HG02981 (cell line): Measurements from ENCODE around the gene SUSD2.
"Not testable (repeated sequence)": the region's sequence is repeated elsewhere in the genome, so short reads cannot be mapped to it uniquely, and the experiment has no call there.

Experiments
- ATAC-seq: cut with Tn5 transposase; IDR thresholded peaks from one replicate; pipeline ENCODE4 v1.9.1; 2021; ENCODE audit warnings: mild to moderate bottlenecking, moderate library complexity; ENCODE audit not compliant: unreplicated experiment

Gene SUSD2

GRCh38 chr22:24170632-24171031 is 10.7 kb upstream of the SUSD2 start:
- ATAC-seq: no peak

DNA sequence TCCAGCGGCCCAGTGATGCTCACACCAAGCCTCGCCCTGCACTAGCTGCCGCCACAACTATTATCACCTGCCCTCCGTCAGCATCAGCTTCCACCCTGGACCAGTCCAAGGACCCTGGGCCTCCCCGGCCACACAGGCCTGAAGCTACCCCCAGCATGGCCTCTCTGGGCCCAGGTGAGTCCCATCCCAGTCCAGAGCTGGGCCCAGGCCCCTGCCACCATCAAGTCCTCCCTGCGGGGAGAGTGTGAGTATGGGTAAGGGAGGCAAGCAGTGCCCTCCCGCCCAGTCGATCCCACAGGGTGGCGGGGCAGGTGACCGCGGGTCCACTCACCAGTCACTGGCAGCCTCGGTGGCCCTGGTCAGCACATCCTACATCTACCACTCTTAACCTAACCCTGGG is 9.5 kb upstream of the SUSD2 start:
- no peak for ATAC-seq

GRCh38 chr22:24175160-24175808 is 6.0 kb upstream of the SUSD2 start:
- ATAC-seq: no peak

GRCh38 chr22:24176040-24176439 is 5.2 kb upstream of the SUSD2 start:
- ATAC-seq: no peak

GRCh38 chr22:24176630-24177029 is 4.7 kb upstream of the SUSD2 start:
- no peak for ATAC-seq

GRCh38 chr22:24177045-24177444 is 4.2 kb upstream of the SUSD2 start:
- no peak for ATAC-seq

DNA sequence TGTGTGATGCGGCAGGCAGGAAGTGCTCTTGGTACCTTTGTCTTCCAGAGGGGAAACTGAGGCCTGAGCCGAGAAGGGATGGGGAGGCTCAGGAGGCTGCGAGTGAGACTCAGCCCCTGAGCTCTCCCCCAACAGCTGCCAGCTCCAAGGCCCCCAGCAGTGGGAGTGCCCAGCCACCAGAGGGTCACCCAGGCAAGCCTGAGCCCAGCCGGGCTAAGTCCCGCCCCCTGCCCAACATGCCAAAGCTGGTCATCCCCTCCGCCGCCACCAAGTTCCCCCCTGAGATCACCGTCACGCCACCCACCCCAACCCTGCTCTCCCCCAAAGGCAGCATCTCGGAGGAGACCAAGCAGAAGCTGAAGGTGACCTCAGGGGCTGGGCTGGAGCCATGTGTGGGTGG is 3.8 kb upstream of the SUSD2 start:
- ATAC-seq: no peak

DNA sequence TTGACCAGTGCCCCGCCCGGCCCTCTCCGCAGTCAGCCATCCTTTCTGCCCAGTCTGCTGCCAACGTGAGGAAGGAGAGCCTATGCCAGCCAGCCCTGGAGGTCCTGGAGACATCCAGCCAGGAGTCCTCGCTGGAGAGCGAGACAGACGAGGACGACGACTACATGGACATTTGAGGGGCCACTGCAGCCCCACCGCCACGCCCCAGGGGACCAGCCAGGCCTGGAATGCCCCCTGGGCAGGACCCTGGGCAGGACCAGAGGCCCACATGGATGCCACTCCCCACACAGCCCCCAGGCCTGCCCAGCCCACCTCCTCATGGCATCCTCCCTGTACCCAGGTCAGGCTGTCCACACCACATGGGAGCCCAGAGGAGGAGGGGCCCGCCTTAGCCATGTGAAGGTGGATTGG is 3.3 kb upstream of the SUSD2 start:
- no peak for ATAC-seq

DNA sequence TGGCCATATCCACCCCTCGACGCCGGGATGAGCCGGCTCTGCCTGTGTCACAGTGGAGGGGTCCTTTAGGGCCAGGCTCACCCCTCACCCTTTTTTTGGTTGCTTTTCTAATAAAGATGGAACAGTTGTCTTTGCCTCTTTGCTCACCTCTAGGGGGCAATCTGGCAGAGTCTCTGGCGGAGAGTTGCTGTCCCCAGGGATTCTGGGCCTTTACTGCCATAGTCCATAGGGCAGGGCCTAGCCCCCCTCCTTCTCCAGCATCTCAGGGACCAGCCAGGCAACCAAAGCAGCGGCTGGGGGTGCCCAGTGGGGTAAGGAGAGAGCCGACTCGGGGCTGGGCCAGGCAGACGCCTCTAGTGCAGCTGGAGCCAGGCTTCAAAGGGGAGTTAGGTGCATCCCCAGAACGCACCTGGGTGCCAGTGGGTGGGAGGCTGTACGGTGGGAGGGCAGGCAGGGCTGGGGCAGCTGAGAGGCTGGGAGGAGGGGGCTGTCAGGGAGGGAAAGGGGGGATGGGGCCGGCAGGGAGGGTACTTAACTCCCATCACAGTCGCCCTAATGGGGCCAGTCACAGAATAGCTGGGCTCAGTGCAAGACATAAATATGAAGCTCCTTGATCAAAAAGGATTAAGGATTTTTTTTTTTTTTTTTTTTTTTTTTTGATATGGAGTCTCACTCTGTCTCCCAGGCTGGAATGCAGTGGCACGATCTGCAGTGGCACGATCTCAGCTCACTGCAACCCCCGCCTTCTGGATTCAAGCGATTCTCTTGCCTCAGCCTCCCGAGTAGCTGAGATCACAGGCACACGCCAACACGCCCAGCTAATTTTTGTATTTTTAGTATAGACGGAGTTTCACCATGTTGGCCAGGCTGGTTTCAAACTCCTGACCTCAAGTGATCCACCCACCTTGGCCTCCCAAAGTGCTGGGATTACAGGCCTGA is 2.5 kb upstream of the SUSD2 start:
- no peak for ATAC-seq

- ATAC-seq: no peak
Observed at GRCh38 chr22:24179478-24180210, 1.6 kb upstream of the SUSD2 start.

DNA sequence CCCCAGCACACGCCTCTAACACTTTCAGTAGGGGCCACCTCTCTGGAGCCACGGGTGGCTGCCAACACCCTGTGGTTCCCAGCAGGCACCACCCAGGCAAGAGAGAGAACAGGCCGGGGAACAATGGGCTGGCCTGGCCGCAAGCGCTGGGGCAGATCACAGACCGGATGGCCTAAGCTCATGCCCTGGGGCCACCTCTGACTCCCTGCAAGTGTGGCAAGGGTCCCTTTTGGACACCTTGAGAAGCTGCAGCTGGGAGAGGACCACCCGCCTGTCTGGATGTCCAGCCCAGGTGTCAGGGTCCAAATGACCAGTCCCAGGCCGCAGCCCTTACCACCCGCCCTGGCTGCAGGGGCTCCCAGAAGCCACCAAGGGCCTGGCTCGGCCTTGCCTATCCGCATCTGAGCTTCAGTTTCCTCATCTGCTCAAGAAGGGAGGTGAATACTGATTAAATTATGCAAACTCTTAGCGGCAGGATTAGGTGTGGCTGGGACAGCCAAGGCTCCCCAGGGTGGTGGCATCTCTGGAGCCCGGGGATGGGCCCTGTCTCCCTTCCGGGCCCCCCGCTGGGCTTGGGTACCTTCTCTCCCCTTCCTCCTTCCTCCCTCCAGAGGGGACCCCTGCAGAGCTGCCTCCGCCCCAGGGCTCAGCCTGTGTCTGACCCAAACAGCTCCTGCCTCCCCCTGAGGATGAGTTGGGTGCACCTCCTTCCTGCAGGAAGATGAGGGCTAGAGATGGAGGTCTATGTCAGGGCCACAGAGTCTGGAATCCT is 785 bp upstream of the SUSD2 start:
- no peak for ATAC-seq

DNA sequence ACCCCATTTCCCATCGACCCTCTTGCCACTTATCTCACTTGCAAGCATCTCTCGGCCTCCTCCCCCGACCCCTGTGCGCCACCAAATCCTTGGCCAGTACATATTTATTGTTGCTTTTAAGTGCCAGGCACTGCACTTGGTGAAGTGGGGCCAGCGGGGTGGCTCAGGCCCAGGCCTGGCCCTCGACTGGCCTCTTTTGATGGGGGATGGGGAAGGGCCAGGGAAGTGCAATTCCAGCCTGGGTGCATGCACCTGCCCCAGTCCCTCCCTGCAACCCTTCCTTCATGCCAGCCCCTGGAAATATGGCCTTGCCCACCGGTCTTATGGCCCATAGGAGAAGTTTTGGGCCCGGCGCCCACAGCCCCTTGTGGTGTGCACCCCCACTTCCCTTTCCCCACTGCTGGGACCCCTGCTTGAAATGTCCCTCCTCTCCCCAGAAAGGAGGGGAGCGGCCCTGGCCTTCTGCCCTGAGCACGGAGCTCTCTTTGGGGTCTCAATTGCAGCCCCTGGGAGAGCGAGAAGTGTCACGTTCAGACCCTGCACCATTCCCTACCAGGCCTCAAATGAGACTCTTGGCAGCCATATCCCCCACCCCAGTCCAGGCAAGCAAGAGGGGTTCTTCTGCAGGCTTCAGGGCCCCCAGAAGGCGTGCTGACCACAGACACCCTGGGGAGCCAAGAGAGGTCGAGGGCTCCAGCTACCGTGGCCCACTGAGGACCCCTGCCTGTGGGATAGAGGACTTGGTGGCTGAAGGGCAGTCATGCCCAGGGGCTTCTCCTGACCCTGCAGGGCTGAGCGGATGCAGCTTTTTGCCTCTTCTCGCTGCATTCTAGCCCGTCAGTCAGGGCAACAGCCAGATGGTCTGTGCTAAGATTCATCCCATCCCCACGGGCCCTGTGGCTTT is 961 bp downstream of the SUSD2 start:
- no peak for ATAC-seq

GRCh38 chr22:24182900-24183246 is 1.6 kb downstream of the SUSD2 start:
- ATAC-seq: not testable (repeated sequence)

DNA sequence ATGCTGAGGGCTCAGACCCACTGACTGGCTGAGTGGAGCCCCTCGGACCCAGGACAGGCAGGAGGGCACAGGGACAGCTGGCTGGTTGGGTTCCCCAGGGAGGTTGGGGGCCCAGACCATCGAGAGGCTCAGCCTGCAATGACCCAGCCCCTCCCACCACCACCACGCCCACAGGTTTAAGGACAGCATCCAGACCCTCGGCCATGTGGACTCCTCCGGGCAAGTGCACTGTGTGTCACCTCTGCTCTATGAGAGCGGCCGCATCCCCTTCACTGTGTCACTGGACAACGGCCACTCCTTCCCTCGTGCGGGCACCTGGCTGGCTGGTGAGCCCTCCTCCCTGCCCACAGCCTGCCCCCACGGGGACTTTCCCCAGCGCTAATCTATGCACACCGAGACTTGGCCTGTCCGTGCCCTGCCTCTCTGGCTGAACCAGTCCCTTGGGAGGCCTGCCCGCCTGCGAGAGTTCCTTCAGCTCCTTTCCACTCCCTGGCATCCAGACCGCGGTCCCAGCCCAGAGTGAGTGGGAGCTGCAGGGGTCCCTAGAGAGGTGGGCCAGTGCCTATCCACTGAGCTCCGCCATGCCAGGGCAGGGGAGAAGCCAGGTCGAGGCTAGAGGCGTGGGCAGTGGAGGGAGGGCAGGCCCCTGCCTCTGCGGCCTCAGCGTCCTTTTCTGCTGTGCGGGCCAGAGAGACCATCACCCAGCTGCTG is 2.2 kb downstream of the SUSD2 start:
- ATAC-seq: no peak

DNA sequence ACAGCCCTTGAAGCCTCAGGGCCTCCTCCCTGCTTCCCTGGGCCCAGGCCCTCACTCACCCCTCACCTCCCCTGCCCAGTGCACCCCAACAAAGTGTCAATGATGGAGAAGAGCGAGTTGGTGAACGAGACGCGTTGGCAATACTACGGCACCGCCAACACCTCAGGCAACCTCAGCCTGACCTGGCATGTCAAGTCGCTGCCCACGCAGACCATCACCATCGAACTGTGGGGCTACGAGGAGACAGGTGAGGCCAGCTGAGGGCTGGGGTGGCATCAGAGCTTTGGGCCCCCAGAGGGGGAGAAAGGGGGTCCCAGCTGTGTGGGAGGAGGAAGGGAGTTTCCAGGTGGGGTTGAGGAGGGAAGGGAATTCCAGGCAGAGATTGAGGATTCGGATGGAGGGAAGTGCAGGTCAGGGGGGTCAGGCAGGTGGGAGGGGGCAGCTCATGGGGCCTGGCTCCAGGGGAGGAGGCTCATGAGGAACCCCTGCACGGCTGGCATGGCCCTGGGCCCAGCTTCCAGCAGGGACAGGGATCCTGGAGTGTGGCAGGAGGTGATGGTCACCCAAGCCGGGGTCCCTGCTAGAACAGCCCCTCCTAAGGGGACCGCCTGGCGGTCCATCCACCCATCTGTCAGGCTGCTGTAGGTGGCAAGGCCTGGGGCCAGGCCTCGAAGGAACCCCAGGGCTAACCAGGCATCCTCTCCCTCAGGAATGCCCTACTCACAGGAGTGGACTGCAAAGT is 2.9 kb downstream of the SUSD2 start:
- no peak for ATAC-seq

GRCh38 chr22:24185001-24185500 is 3.8 kb downstream of the SUSD2 start:
- no peak for ATAC-seq

GRCh38 chr22:24185501-24186351 is 4.4 kb downstream of the SUSD2 start:
- no peak for ATAC-seq

GRCh38 chr22:24186352-24186740 is 5.1 kb downstream of the SUSD2 start:
- ATAC-seq: no peak
